CD14-positive monocyte (primary cell): Measurements from ENCODE around the gene DLGAP5. TPM values are rescaled to one million over a fixed set of nuclear protein-coding genes. Genes with fewer than 3 reads are reported as not detected.

Experiments used
- DNase-seq, 3 donors: peaks; one replicate each; pipeline ENCODE4 v3.0.0-alpha.2; 2011 to 2022
- H2AFZ ChIP-seq: 2 replicates; pipeline ENCODE4 v1.6.0; 2012; ENCODE audit warnings: mild to moderate bottlenecking, low read depth, low read length, inconsistent platforms; ENCODE audit not compliant: insufficient read depth, poor library complexity, severe bottlenecking
- H3K27ac ChIP-seq, 2 donors: 1 replicate in 1 of 2; 2 replicates in 1 of 2; pipeline ENCODE4 v1.5.1; 2012 to 2013; ENCODE audit warnings: low read length in 2 of 2, control low read depth in 1 of 2, inconsistent platforms in 1 of 2, low read depth in 1 of 2, mild to moderate bottlenecking in 1 of 2
- H3K27me3 ChIP-seq, 2 donors: one replicate each; pipeline versions ENCODE4 v1.6.0 to v1.6.1; 2011 to 2013; ENCODE audit warnings: low read length in 2 of 2; ENCODE audit not compliant: control insufficient read depth in 2 of 2, insufficient read depth in 2 of 2
- H3K36me3 ChIP-seq, 2 donors: replicated peaks in 1 of 2; 1 replicate in 1 of 2; 2 replicates in 1 of 2; pipeline versions ENCODE4 v1.5.1 to v1.6.1; 2012 to 2013; ENCODE audit warnings: low read length in 2 of 2, control low read depth in 1 of 2, inconsistent platforms in 1 of 2, mild to moderate bottlenecking in 1 of 2; ENCODE audit not compliant: insufficient read depth in 2 of 2, control insufficient read depth in 1 of 2
- H3K4me1 ChIP-seq, 2 donors: 1 replicate in 1 of 2; 2 replicates in 1 of 2; pipeline versions ENCODE4 v1.5.1 to v1.6.1; 2012 to 2013; ENCODE audit warnings: low read length in 2 of 2, control low read depth in 1 of 2, inconsistent platforms in 1 of 2, mild to moderate bottlenecking in 1 of 2, moderate library complexity in 1 of 2; ENCODE audit not compliant: insufficient read depth in 2 of 2, control insufficient read depth in 1 of 2
- H3K4me2 ChIP-seq: replicated peaks from 2 replicates; pipeline ENCODE3; 2012; ENCODE audit warnings: low read length, moderate library complexity, mild to moderate bottlenecking; ENCODE audit not compliant: poor library complexity, severe bottlenecking; ENCODE audit errors: extremely low read depth
- H3K4me3 ChIP-seq, 3 experiments: fragments of 200-600 bp in 1 of 3; sonication (generic) in 1 of 3; replicated peaks in 1 of 3; 1 replicate in 2 of 3; 2 replicates in 1 of 3; pipeline ENCODE4 v1.5.1; 2011 to 2013; ENCODE audit warnings: low read length in 3 of 3, mild to moderate bottlenecking in 3 of 3, control low read depth in 2 of 3, low read depth in 2 of 3, inconsistent platforms in 1 of 3, moderate library complexity in 1 of 3
- H3K79me2 ChIP-seq: 2 replicates; pipeline ENCODE4 v1.6.0; 2012; ENCODE audit warnings: mild to moderate bottlenecking, control low read depth, inconsistent platforms, low read length, moderate library complexity; ENCODE audit not compliant: insufficient read depth
- H3K9ac ChIP-seq: 2 replicates; pipeline ENCODE4 v1.6.0; 2017; ENCODE audit warnings: low read length, mild to moderate bottlenecking; ENCODE audit not compliant: insufficient read depth, poor library complexity, severe bottlenecking
- H3K9me3 ChIP-seq, 2 donors: replicated peaks in 1 of 2; 1 replicate in 1 of 2; 2 replicates in 1 of 2; pipeline versions ENCODE4 v1.5.1 to v1.6.1; 2012 to 2013; ENCODE audit warnings: low read length in 2 of 2, control low read depth in 1 of 2; ENCODE audit not compliant: control insufficient read depth in 1 of 2, insufficient read depth in 1 of 2
- H4K20me1 ChIP-seq: 2 replicates; pipeline ENCODE4 v1.6.0; 2012; ENCODE audit warnings: mild to moderate bottlenecking, low read length, control low read depth, moderate library complexity; ENCODE audit not compliant: insufficient read depth
- H3K27ac Mint-ChIP-seq, 7 donors: one replicate each; pipeline ENCODE4 v1.8.0; 2020; ENCODE audit warnings: mild to moderate bottlenecking in 7 of 7, mixed read lengths in 7 of 7, moderate library complexity in 6 of 7, inconsistent platforms in 2 of 7
- H3K27me3 Mint-ChIP-seq, 3 donors: one replicate each; pipeline ENCODE4 v1.8.0; 2021 to 2022; ENCODE audit warnings: low read depth in 3 of 3, mild to moderate bottlenecking in 3 of 3, mixed read lengths in 3 of 3, moderate library complexity in 3 of 3, inconsistent platforms in 1 of 3
- H3K36me3 Mint-ChIP-seq, 2 donors: one replicate each; pipeline ENCODE4 v1.8.0; 2020; ENCODE audit warnings: mixed read lengths in 2 of 2, inconsistent platforms in 1 of 2, mild to moderate bottlenecking in 1 of 2
- H3K4me1 Mint-ChIP-seq: one replicate; pipeline ENCODE4 v1.8.0; 2020; ENCODE audit warnings: mild to moderate bottlenecking, mixed read lengths
- H3K4me3 Mint-ChIP-seq, 2 donors: one replicate each; pipeline ENCODE4 v1.8.0; 2020; ENCODE audit warnings: mild to moderate bottlenecking in 2 of 2, mixed read lengths in 2 of 2, moderate library complexity in 1 of 2
- H3K9me3 Mint-ChIP-seq, 7 donors: one replicate each; pipeline ENCODE4 v1.8.0; 2020 to 2022; ENCODE audit warnings: mixed read lengths in 7 of 7, mild to moderate bottlenecking in 6 of 7, moderate library complexity in 6 of 7, inconsistent platforms in 2 of 7
- WGBS: methylation state at CpG from one replicate; pipeline ENCODE4 v1.1.5; 2013; ENCODE audit warnings: missing lambda C conversion rate; ENCODE audit not compliant: insufficient coverage; 5-methylcytosine and 5-hydroxymethylcytosine counted together
- intact Hi-C, 2 donors: fragments of 100-400 bp; cut with micrococcal nuclease; formaldehyde crosslinking; loops; one replicate each; pipeline versions ENCODE4 v1.15.0 to v1.15.1; 2023
- polyA plus RNA-seq, 3 donors: library from polyadenylated mRNA; depleted of rRNA in 1 of 3; unstranded in 2 of 3; stranded (reverse) in 1 of 3; fragments of 300-500 nt in 2 of 3; fragments of >200 nt in 1 of 3; fragmentation: Illumina TruSeq in 2 of 3; gene quantifications; 1 replicate in 2 of 3; 2 replicates in 1 of 3; pipeline ENCODE4 v1.2.3, GENCODE V29; 2012 to 2021
- TF ChIP-seq, protein P1 (sequence below): fragments of 200-600 bp; IDR thresholded peaks from one replicate; pipeline ENCODE4 v1.8.0; 2022; ENCODE audit warnings: antibody characterized with exemption, mild to moderate bottlenecking

Gene DLGAP5
- polyA plus RNA-seq, 3 donors, result 0.23 TPM; not detected in 2

GRCh38 chr14:55220230-55220629 is 28.8 kb upstream of the DLGAP5 start:
- H3K4me2 ChIP-seq, result no peak overlapping the region
- no peak overlapping the region for H3K4me3 ChIP-seq
- H3K27ac ChIP-seq, result no peak overlapping the region
- no peaks in the 10 kb centered on the region for H4K20me1 ChIP-seq
- H2AFZ ChIP-seq, result no peak overlapping the region
- H3K36me3 Mint-ChIP-seq, result no peaks in the 10 kb centered on the region
- peaks cover 0 to 2% (median 0%) of the 10 kb centered on the region in 7 donors for H3K9me3 Mint-ChIP-seq
- no CpG with 5 or more reads among the region's 1 CpG for WGBS
- intact Hi-C loops, result no loop called here
- H3K9ac ChIP-seq, result no peak overlapping the region
- H3K27me3 ChIP-seq, result peaks cover 0 to 3% of the 10 kb centered on the region in 2 donors
- no peaks in the 10 kb centered on the region for H3K36me3 ChIP-seq
- peaks cover 0 to 1% (median 1%) of the 10 kb centered on the region in 3 donors for H3K27me3 Mint-ChIP-seq
- H3K4me1 ChIP-seq, result no peaks in the 10 kb centered on the region
- no peaks in the 10 kb centered on the region for H3K9me3 ChIP-seq
- TF ChIP-seq, protein P1, sequence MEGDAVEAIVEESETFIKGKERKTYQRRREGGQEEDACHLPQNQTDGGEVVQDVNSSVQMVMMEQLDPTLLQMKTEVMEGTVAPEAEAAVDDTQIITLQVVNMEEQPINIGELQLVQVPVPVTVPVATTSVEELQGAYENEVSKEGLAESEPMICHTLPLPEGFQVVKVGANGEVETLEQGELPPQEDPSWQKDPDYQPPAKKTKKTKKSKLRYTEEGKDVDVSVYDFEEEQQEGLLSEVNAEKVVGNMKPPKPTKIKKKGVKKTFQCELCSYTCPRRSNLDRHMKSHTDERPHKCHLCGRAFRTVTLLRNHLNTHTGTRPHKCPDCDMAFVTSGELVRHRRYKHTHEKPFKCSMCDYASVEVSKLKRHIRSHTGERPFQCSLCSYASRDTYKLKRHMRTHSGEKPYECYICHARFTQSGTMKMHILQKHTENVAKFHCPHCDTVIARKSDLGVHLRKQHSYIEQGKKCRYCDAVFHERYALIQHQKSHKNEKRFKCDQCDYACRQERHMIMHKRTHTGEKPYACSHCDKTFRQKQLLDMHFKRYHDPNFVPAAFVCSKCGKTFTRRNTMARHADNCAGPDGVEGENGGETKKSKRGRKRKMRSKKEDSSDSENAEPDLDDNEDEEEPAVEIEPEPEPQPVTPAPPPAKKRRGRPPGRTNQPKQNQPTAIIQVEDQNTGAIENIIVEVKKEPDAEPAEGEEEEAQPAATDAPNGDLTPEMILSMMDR, result no peak
- no peak for DNase-seq
- no peaks in the 10 kb centered on the region for H3K4me1 Mint-ChIP-seq
- no peak overlapping the region for H3K4me3 Mint-ChIP-seq
- H3K27ac Mint-ChIP-seq, result no peak overlapping the region
- no peaks in the 10 kb centered on the region for H3K79me2 ChIP-seq

DNA sequence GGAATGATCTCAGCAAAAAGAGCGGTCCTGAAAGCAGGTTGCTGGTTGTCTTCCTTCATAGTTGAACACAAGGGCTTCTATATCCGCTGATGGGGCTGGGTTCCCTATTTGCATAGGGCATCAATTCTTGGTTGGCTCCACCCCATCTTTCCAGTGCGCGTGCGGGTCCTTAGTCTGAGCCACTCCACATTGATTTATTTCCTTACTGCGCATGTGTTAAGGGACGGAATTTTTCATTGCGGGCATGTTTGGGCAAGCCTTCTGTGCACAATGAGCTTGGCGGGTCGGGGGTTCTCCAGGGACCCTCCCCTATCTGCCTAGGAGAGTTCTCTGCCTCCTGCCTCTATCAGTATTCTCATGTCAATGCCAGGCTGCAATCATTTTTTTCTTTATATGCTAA is 21.2 kb upstream of the DLGAP5 start:
- intact Hi-C loops, result no loop called here
- Histone ChIP-seq H3K4me2 (no peak overlapping the region), H3K4me3 (no peak overlapping the region), H3K79me2 (no peaks in the 10 kb centered on the region), H3K36me3 (no peaks in the 10 kb centered on the region), H3K4me1 (no peaks in the 10 kb centered on the region), H2AFZ (no peak overlapping the region), H3K27me3 (no peaks in the 10 kb centered on the region), H4K20me1 (no peaks in the 10 kb centered on the region), H3K9ac (no peak overlapping the region), H3K27ac (no peak overlapping the region), H3K9me3 (no peaks in the 10 kb centered on the region)
- WGBS, result 91% methylated on average over 8 of the region's 10 CpGs
- Mint-ChIP-seq H3K4me1 (peaks cover 2% of the 10 kb centered on the region), H3K27ac (no peak overlapping the region), H3K27me3 (peaks cover 0 to 2% (median 1%) of the 10 kb centered on the region in 3 donors), H3K36me3 (no peaks in the 10 kb centered on the region), H3K9me3 (no peaks in the 10 kb centered on the region), H3K4me3 (no peak overlapping the region)
- no peak for DNase-seq
- TF ChIP-seq, protein P1, result no peak
